ENCODE data around the gene MS4A4A. TPM values are rescaled to one million over a fixed set of nuclear protein-coding genes. Genes with fewer than 3 reads are reported as not detected.

The MS4A4A gene
- total RNA-seq = not detected in 2 replicates

GRCh38 chr11:60280412-60280811 lies at the start of gene MS4A4A:
Gene MS4A4A, plus strand, starts transcription at chr11:60280666. Its CDS starts 10 bp downstream, at chr11:60280676.

GRCh38 chr11:60242740-60243239 lies 37.7 kb upstream of the MS4A4A start, which contains the start of gene MS4A4E:
Gene MS4A4E, minus strand, starts transcription at chr11:60243137. Its CDS starts 13,082 bp downstream, at chr11:60230055.

GRCh38 chr11:60326955-60327354 lies 46.5 kb downstream of the MS4A4A start, which contains the start of gene MS4A6E:
Gene MS4A6E, plus strand, starts transcription at chr11:60327255. Its CDS starts 7,641 bp downstream, at chr11:60334896.

Other genes with a start within 250 kb of the MS4A4A start
- gene OOSP2, start 240.3 kb upstream of the MS4A4A start, total RNA-seq = not detected in 2 replicates
- gene MS4A3, start 224.0 kb upstream of the MS4A4A start, total RNA-seq = not detected in 2 replicates
- not detected in 2 replicates for gene MS4A2, start 192.0 kb upstream of the MS4A4A start, total RNA-seq
- gene MS4A6A, start 97.6 kb upstream of the MS4A4A start, total RNA-seq = not detected in 2 replicates
- not detected in 2 replicates for gene MS4A4E, start 37.5 kb upstream of the MS4A4A start, total RNA-seq
- not detected in 2 replicates for gene MS4A6E, start 46.6 kb downstream of the MS4A4A start, total RNA-seq
- not detected in 2 replicates for gene MS4A7, start 97.9 kb downstream of the MS4A4A start, total RNA-seq
- gene MS4A14, start 115.8 kb downstream of the MS4A4A start, total RNA-seq = not detected in 2 replicates
- gene MS4A5, start 148.9 kb downstream of the MS4A4A start, total RNA-seq = not detected in 2 replicates
- gene MS4A1, start 175.2 kb downstream of the MS4A4A start, total RNA-seq = not detected in 2 replicates
- gene MS4A12, start 212.1 kb downstream of the MS4A4A start, total RNA-seq = not detected in 2 replicates
- not detected in 2 replicates for gene MS4A13, start 234.7 kb downstream of the MS4A4A start, total RNA-seq